Spleen (tissue), 7 donors: Measurements from ENCODE around the gene ATP6V0E1.

Experiments used
- POLR2AphosphoS5 ChIP-seq, 3 donors: sonication (generic); formaldehyde crosslinking; IDR thresholded peaks; one replicate each; pipeline ENCODE4 v1.5.1; 2017; ENCODE audit warnings: antibody characterized with exemption in 3 of 3
- TF ChIP-seq, protein P1 (sequence below), 11 experiments: fragments of 200-600 bp in 7 of 11; fragments of 450-650 bp in 4 of 11; sonication (generic) in 4 of 11; IDR thresholded peaks in 8 of 11; conservative IDR thresholded peaks in 3 of 11; 1 replicate in 7 of 11; 2 replicates in 4 of 11; pipeline versions ENCODE4 v1.4.0 to v1.8.0; 2016 to 2021; ENCODE audit warnings: antibody characterized with exemption in 11 of 11, inconsistent platforms in 4 of 11, mild to moderate bottlenecking in 1 of 11
- donor health status: DM: no; HTN: no; CAD: no; lungs with moderate emphysema.
- donor health status: DM: no; HTN: no; CAD: no.
- donor health status: DM: no; HTN: no; CAD: no.

GRCh38 chr5:172953776-172954675, 29.5 kb upstream of the ATP6V0E1 start:
- TF ChIP-seq, protein P1, sequence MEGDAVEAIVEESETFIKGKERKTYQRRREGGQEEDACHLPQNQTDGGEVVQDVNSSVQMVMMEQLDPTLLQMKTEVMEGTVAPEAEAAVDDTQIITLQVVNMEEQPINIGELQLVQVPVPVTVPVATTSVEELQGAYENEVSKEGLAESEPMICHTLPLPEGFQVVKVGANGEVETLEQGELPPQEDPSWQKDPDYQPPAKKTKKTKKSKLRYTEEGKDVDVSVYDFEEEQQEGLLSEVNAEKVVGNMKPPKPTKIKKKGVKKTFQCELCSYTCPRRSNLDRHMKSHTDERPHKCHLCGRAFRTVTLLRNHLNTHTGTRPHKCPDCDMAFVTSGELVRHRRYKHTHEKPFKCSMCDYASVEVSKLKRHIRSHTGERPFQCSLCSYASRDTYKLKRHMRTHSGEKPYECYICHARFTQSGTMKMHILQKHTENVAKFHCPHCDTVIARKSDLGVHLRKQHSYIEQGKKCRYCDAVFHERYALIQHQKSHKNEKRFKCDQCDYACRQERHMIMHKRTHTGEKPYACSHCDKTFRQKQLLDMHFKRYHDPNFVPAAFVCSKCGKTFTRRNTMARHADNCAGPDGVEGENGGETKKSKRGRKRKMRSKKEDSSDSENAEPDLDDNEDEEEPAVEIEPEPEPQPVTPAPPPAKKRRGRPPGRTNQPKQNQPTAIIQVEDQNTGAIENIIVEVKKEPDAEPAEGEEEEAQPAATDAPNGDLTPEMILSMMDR (IDR thresholded peaks at IDR 0.05 in 8 of 11, conservative IDR thresholded peaks at IDR 0.05 in 3 of 11): no peak
- no peak for TF ChIP-seq POLR2AphosphoS5 (IDR thresholded peaks at IDR 0.05)
